Liver (tissue), 9 donors: Measurements from ENCODE around the gene DLEC1. TPM values are rescaled to one million over a fixed set of nuclear protein-coding genes. Genes with fewer than 3 reads are reported as not detected.

Experiments
- DNase-seq: peaks from one replicate; pipeline ENCODE4 v3.0.0-alpha.2; 2017; ENCODE audit warnings: low spot score
- H3K27ac ChIP-seq, 2 donors: one replicate each; pipeline ENCODE4 v1.7.0; 2013; ENCODE audit warnings: inconsistent platforms in 2 of 2, low read length in 2 of 2, control low read depth in 1 of 2, low read depth in 1 of 2, mild to moderate bottlenecking in 1 of 2
- H3K27me3 ChIP-seq, 4 donors: one replicate each; pipeline versions ENCODE4 v1.6.1 to v1.7.0; 2013; ENCODE audit warnings: low read length in 3 of 4, inconsistent platforms in 1 of 4, mild to moderate bottlenecking in 1 of 4, moderate library complexity in 1 of 4; ENCODE audit not compliant: control insufficient read depth in 4 of 4, insufficient read depth in 4 of 4
- H3K36me3 ChIP-seq, 4 donors: one replicate each; pipeline versions ENCODE4 v1.6.1 to v1.7.0; 2013; ENCODE audit warnings: low read length in 3 of 4, mild to moderate bottlenecking in 3 of 4, low read depth in 1 of 4, moderate library complexity in 1 of 4; ENCODE audit not compliant: control insufficient read depth in 4 of 4, insufficient read depth in 3 of 4
- H3K4me1 ChIP-seq, 4 donors: one replicate each; pipeline versions ENCODE4 v1.6.1 to v1.7.0; 2013; ENCODE audit warnings: low read length in 3 of 4, mild to moderate bottlenecking in 3 of 4, moderate library complexity in 1 of 4; ENCODE audit not compliant: control insufficient read depth in 4 of 4, insufficient read depth in 4 of 4
- H3K4me3 ChIP-seq, 3 donors: one replicate each; pipeline versions ENCODE4 v1.6.1 to v1.7.0; 2013; ENCODE audit warnings: low read length in 3 of 3, control low read depth in 1 of 3, low read depth in 1 of 3, mild to moderate bottlenecking in 1 of 3
- H3K9ac ChIP-seq, 2 donors: one replicate each; pipeline ENCODE4 v1.7.0; 2013; ENCODE audit warnings: low read length in 2 of 2, mild to moderate bottlenecking in 2 of 2, moderate library complexity in 2 of 2, control low read depth in 1 of 2, low read depth in 1 of 2
- H3K9me3 ChIP-seq, 4 donors: one replicate each; pipeline versions ENCODE4 v1.6.1 to v1.7.0; 2013; ENCODE audit warnings: low read length in 3 of 4; ENCODE audit not compliant: control insufficient read depth in 4 of 4
- ATF3 ChIP-seq: IDR thresholded peaks from 2 replicates; pipeline ENCODE4 v1.6.1; 2016; ENCODE audit warnings: antibody characterized with exemption
- CTCF ChIP-seq: fragments of 150-350 bp; IDR thresholded peaks from 2 replicates; pipeline ENCODE4 v1.5.1; 2017; ENCODE audit warnings: improper control_type of control experiment, low read depth, low read length; ENCODE audit not compliant: missing input control
- EGR1 ChIP-seq, 2 donors: IDR thresholded peaks; 2 replicates each; pipeline ENCODE4 v1.6.1; 2016 to 2018; ENCODE audit warnings: antibody characterized with exemption in 2 of 2, low read depth in 2 of 2
- FOXA1 ChIP-seq: IDR thresholded peaks from 2 replicates; pipeline ENCODE4 v1.6.1; 2016; ENCODE audit warnings: antibody characterized with exemption
- FOXA2 ChIP-seq: IDR thresholded peaks from 2 replicates; pipeline ENCODE4 v1.6.1; 2016; ENCODE audit warnings: antibody characterized with exemption
- GABPA ChIP-seq, 2 donors: IDR thresholded peaks in 1 of 2; conservative IDR thresholded peaks in 1 of 2; 2 replicates each; pipeline ENCODE4 v1.6.1; 2016; ENCODE audit warnings: antibody characterized with exemption in 2 of 2, mild to moderate bottlenecking in 1 of 2, moderate library complexity in 1 of 2
- HNF4A ChIP-seq, 2 donors: conservative IDR thresholded peaks; 2 replicates each; pipeline ENCODE4 v1.6.1; 2016; ENCODE audit warnings: antibody characterized with exemption in 2 of 2, mild to moderate bottlenecking in 2 of 2
- HNF4G ChIP-seq: IDR thresholded peaks from 2 replicates; pipeline ENCODE4 v1.6.1; 2016; ENCODE audit warnings: antibody characterized with exemption
- JUND ChIP-seq, 2 donors: IDR thresholded peaks; 2 replicates each; pipeline ENCODE4 v1.6.1; 2016; ENCODE audit warnings: antibody characterized with exemption in 2 of 2
- MAX ChIP-seq: IDR thresholded peaks from 2 replicates; pipeline ENCODE4 v1.6.1; 2016; ENCODE audit warnings: antibody characterized with exemption
- NR2F2 ChIP-seq: IDR thresholded peaks from 2 replicates; pipeline ENCODE4 v1.6.1; 2016; ENCODE audit warnings: antibody characterized with exemption
- RAD21 ChIP-seq, 2 donors: IDR thresholded peaks; 2 replicates each; pipeline ENCODE4 v1.6.1; 2016; ENCODE audit warnings: antibody characterized with exemption in 2 of 2, mild to moderate bottlenecking in 2 of 2
- REST ChIP-seq: IDR thresholded peaks from 2 replicates; pipeline ENCODE4 v1.6.1; 2016; ENCODE audit warnings: antibody characterized with exemption, mild to moderate bottlenecking
- RXRA ChIP-seq, 2 donors: IDR thresholded peaks; 2 replicates each; pipeline ENCODE4 v1.6.1; 2017 to 2018; ENCODE audit warnings: antibody characterized with exemption in 2 of 2, mild to moderate bottlenecking in 1 of 2
- SP1 ChIP-seq: IDR thresholded peaks from 2 replicates; pipeline ENCODE4 v1.6.1; 2018; ENCODE audit warnings: antibody characterized with exemption, mild to moderate bottlenecking
- TAF1 ChIP-seq: conservative IDR thresholded peaks from 2 replicates; pipeline ENCODE4 v1.6.1; 2016; ENCODE audit warnings: antibody characterized with exemption, mild to moderate bottlenecking
- YY1 ChIP-seq: IDR thresholded peaks from 2 replicates; pipeline ENCODE4 v1.6.1; 2016; ENCODE audit warnings: antibody characterized with exemption, mild to moderate bottlenecking
- ZBTB33 ChIP-seq: IDR thresholded peaks from 2 replicates; pipeline ENCODE4 v1.6.1; 2016; ENCODE audit warnings: antibody characterized with exemption
- WGBS: extraction: QIAGEN DNeasy Blood & Tissue Kit; methylation state at CpG from one replicate; pipeline ENCODE4 v1.1.7; 2013; 5-methylcytosine and 5-hydroxymethylcytosine counted together
- polyA plus RNA-seq, 2 donors: library from polyadenylated mRNA; stranded (reverse) in 1 of 2; unstranded in 1 of 2; fragments of 200-250 nt in 1 of 2; fragments of >200 nt in 1 of 2; fragmentation: Nextera tagmentation in 1 of 2; extraction: Ambion mirVana in 1 of 2; gene quantifications; one replicate each; pipeline versions ENCODE4 v1.2.1 to v1.2.3, GENCODE V29; 2013 to 2015
- total RNA-seq, 2 donors: library from RNA; depleted of rRNA; stranded (reverse); fragments of >200 nt; gene quantifications; one replicate each; pipeline ENCODE4 v1.2.3, GENCODE V29; 2014
- donor health status: healthy.
- donor health status: healthy.
- donor health status: healthy.
- donor health status: healthy.
- donor health status: healthy.

The DLEC1 gene
- total and polyA plus RNA-seq, 4 donors: 0.09 to 0.63 (median 0.30) TPM

- no peak for TF ChIP-seq RAD21 (IDR thresholded peaks at IDR 0.05)
- TF ChIP-seq NR2F2: no peak
- no peak for TF ChIP-seq RXRA (IDR thresholded peaks at IDR 0.05)
These were observed 80.2 kb downstream of the DLEC1 start (continued) for GRCh38 chr3:38119248-38119544.

- no peaks in the 10 kb centered on the region for H3K9me3 ChIP-seq
- no peak overlapping the region for H3K27ac ChIP-seq
- no peaks in the 10 kb centered on the region for H3K27me3 ChIP-seq
- H3K36me3 ChIP-seq: peaks cover 23 to 41% (median 37%) of the 10 kb centered on the region in 4 donors
- TF ChIP-seq FOXA2 (no peak), EGR1 (IDR thresholded peaks at IDR 0.05; ENCODE audit: low read depth in 2 of 2) (no peak), MAX (no peak)
- 88% methylated on average over 7 of the region's 7 CpGs for WGBS
- H3K4me1 ChIP-seq: peaks cover 3 to 63% (median 48%) of the 10 kb centered on the region in 4 donors
- no peak overlapping the region for H3K9ac ChIP-seq
- H3K4me3 ChIP-seq: no peak overlapping the region
- DNase-seq: peak; percentile 48
These were observed 81.0 kb downstream of the DLEC1 start for GRCh38 chr3:38119821-38120692.

DNA sequence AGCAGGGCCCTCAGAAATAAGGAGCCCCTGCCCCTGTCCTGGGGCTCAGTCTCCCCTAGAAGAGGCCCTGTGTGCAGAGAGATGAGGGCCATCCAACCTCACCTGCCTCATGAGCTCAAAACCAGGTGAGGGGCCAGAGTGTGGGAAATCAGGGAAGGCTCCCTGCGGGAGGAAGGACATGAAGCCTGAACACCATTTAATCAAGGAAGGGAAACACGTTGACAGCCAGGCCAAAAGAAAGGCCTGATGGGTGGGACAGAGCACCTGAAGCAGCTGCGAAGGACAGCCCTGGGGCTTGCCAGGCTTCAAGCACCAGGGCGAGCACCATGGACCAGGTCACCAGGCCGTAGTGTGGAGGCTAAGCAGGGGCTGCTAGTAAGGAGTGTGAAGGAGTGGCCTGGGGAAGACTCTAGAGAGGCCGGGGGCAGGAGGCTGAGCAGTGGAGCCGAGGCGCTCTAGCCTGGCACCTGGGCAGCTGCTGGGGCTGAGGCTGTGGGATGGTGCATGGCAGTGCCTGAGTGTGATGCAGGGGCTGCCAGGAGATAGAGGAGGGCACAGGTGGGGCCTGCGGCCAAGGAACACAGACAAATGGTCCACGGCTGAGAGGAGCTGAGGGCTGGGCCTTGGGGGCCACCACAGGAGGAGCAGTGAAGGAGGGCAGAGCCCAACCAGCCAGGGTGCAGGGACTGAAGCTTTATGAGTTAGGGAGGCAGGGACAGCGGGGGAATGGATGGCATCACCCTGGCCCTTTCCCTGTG is 81.9 kb downstream of the DLEC1 start:
- peaks cover 23 to 46% (median 38%) of the 10 kb centered on the region in 4 donors for H3K36me3 ChIP-seq
- peaks cover 3 to 71% (median 55%) of the 10 kb centered on the region in 4 donors for H3K4me1 ChIP-seq
- no peaks in the 10 kb centered on the region for H3K9me3 ChIP-seq
- H3K9ac ChIP-seq: no peak overlapping the region
- no peaks in the 10 kb centered on the region for H3K27me3 ChIP-seq
- no peak overlapping the region for H3K27ac ChIP-seq
- DNase-seq: peak; percentile 32
- no peak overlapping the region for H3K4me3 ChIP-seq
- TF ChIP-seq FOXA2 (no peak), JUND (IDR thresholded peaks at IDR 0.05) (no peak), SP1 (no peak), HNF4G (no peak), CTCF (no peak), REST (no peak), ATF3 (no peak), RAD21 (IDR thresholded peaks at IDR 0.05) (no peak), RXRA (IDR thresholded peaks at IDR 0.05) (no peak), FOXA1 (no peak), NR2F2 (no peak), EGR1 (IDR thresholded peaks at IDR 0.05; ENCODE audit: low read depth in 2 of 2) (no peak), GABPA (IDR thresholded peaks at IDR 0.05 in 1 of 2, conservative IDR thresholded peaks at IDR 0.05 in 1 of 2) (no peak), ZBTB33 (no peak), TAF1 (no peak), HNF4A (conservative IDR thresholded peaks at IDR 0.05) (no peak), YY1 (no peak), MAX (no peak)
- 91% methylated on average over 11 of the region's 11 CpGs for WGBS
